ENCODE measurements around the gene POMGNT1.

The POMGNT1 gene

GRCh38 chr1:46173361-46173856 lies 24.8 kb downstream of the POMGNT1 start:
- Histone ChIP-seq H3K4me1 (ENCODE audit: low read length) (no peaks in the 10 kb centered on the region; the same call in 1 of the 2 replicates), H2AFZ (ENCODE audit: low read length) (peak overlapping the region; percentile 43), H3F3A (ENCODE audit: insufficient read depth, low read length) (no peaks in the 10 kb centered on the region), H3K9ac (ENCODE audit: low read length) (no peak overlapping the region), H3K4me3 (ENCODE audit: low read length) (no peak overlapping the region), H3K9me2 (replicated peaks; ENCODE audit: insufficient read depth, low read length) (no peaks in the 10 kb centered on the region), H3K9me3 (replicated peaks; ENCODE audit: insufficient read depth, low read length) (no peaks in the 10 kb centered on the region), H3K27ac (ENCODE audit: low read length) (no peak overlapping the region), H3K27me3 (replicated peaks; ENCODE audit: insufficient read depth, low read length) (no peaks in the 10 kb centered on the region), H4K20me1 (ENCODE audit: insufficient read depth, low read length) (no peaks in the 10 kb centered on the region), H3K4me2 (ENCODE audit: low read depth, low read length) (no peak overlapping the region), H3K36me3 (replicated peaks; ENCODE audit: insufficient read depth, low read length) (no peaks in the 10 kb centered on the region), H3K79me2 (ENCODE audit: low read length) (no peaks in the 10 kb centered on the region)
- DNase-seq = no peak
- no peak for TF ChIP-seq EZH2phosphoT487 (IDR thresholded peaks at IDR 0.05; ENCODE audit: low read length)
- TF ChIP-seq CTCF (IDR thresholded peaks at IDR 0.05; ENCODE audit: low read length) = no peak
- no peak for TF ChIP-seq EZH2 (optimal IDR thresholded peaks at IDR 0.05; ENCODE audit: low read depth, low read length)

- H3F3A ChIP-seq (ENCODE audit: insufficient read depth, low read length) = no peaks in the 10 kb centered on the region
- TF ChIP-seq CTCF (IDR thresholded peaks at IDR 0.05; ENCODE audit: low read length) (no peak), EZH2phosphoT487 (IDR thresholded peaks at IDR 0.05; ENCODE audit: low read length) (no peak), EZH2 (optimal IDR thresholded peaks at IDR 0.05; ENCODE audit: low read depth, low read length) (no peak)
- no peaks in the 10 kb centered on the region for H3K9me2 ChIP-seq (replicated peaks; ENCODE audit: insufficient read depth, low read length)
- no peaks in the 10 kb centered on the region; the same call in 1 of the 2 replicates for H3K4me1 ChIP-seq (ENCODE audit: low read length)
- no peaks in the 10 kb centered on the region for H4K20me1 ChIP-seq (ENCODE audit: insufficient read depth, low read length)
- H3K27me3 ChIP-seq (replicated peaks; ENCODE audit: insufficient read depth, low read length) = no peaks in the 10 kb centered on the region
- no peaks in the 10 kb centered on the region for H3K79me2 ChIP-seq (ENCODE audit: low read length)
- H3K9ac ChIP-seq (ENCODE audit: low read length) = no peak overlapping the region
- H3K9me3 ChIP-seq (replicated peaks; ENCODE audit: insufficient read depth, low read length) = no peaks in the 10 kb centered on the region
- no peak for DNase-seq
- no peak overlapping the region for H3K27ac ChIP-seq (ENCODE audit: low read length)
- H2AFZ ChIP-seq (ENCODE audit: low read length) = no peak overlapping the region
- no peak overlapping the region for H3K4me3 ChIP-seq (ENCODE audit: low read length)
- H3K4me2 ChIP-seq (ENCODE audit: low read depth, low read length) = no peak overlapping the region
- H3K36me3 ChIP-seq (replicated peaks; ENCODE audit: insufficient read depth, low read length) = no peaks in the 10 kb centered on the region
Measured at GRCh38 chr1:46172321-46172720, 25.9 kb downstream of the POMGNT1 start.

GRCh38 chr1:46171871-46172270 lies 26.4 kb downstream of the POMGNT1 start:
- H3K4me3 ChIP-seq (ENCODE audit: low read length) = no peak overlapping the region
- no peaks in the 10 kb centered on the region; the same call in 1 of the 2 replicates for H3K4me1 ChIP-seq (ENCODE audit: low read length)
- no peak overlapping the region for H3K4me2 ChIP-seq (ENCODE audit: low read depth, low read length)
- H3K27me3 ChIP-seq (replicated peaks; ENCODE audit: insufficient read depth, low read length) = no peaks in the 10 kb centered on the region
- no peaks in the 10 kb centered on the region for H3K36me3 ChIP-seq (replicated peaks; ENCODE audit: insufficient read depth, low read length)
- DNase-seq = no peak
- no peaks in the 10 kb centered on the region for H3F3A ChIP-seq (ENCODE audit: insufficient read depth, low read length)
- H4K20me1 ChIP-seq (ENCODE audit: insufficient read depth, low read length) = no peaks in the 10 kb centered on the region
- H3K9ac ChIP-seq (ENCODE audit: low read length) = no peak overlapping the region
- no peaks in the 10 kb centered on the region for H3K79me2 ChIP-seq (ENCODE audit: low read length)
- no peak overlapping the region for H2AFZ ChIP-seq (ENCODE audit: low read length)
- H3K9me2 ChIP-seq (replicated peaks; ENCODE audit: insufficient read depth, low read length) = no peaks in the 10 kb centered on the region
- H3K9me3 ChIP-seq (replicated peaks; ENCODE audit: insufficient read depth, low read length) = no peaks in the 10 kb centered on the region
- H3K27ac ChIP-seq (ENCODE audit: low read length) = no peak overlapping the region
- no peak for TF ChIP-seq EZH2phosphoT487 (IDR thresholded peaks at IDR 0.05; ENCODE audit: low read length)
- no peak for TF ChIP-seq CTCF (IDR thresholded peaks at IDR 0.05; ENCODE audit: low read length)
- no peak for TF ChIP-seq EZH2 (optimal IDR thresholded peaks at IDR 0.05; ENCODE audit: low read depth, low read length)

Data from MM.1S (cell line).